Vagina (tissue), 2 donors: ENCODE data around the gene MACROD2.

Experiments
- CTCF ChIP-seq, 3 experiments: fragments of 450-650 bp in 2 of 3; fragments of 200-600 bp in 1 of 3; sonication (generic) in 1 of 3; IDR thresholded peaks; one replicate each; pipeline ENCODE4 v1.5.1; 2017 to 2019; ENCODE audit warnings: antibody characterized with exemption in 3 of 3, mild to moderate bottlenecking in 2 of 3, moderate library complexity in 2 of 3
- POLR2A ChIP-seq, 2 donors: fragments of 450-650 bp; IDR thresholded peaks; one replicate each; pipeline ENCODE4 v1.6.1; 2017; ENCODE audit warnings: antibody characterized with exemption in 2 of 2, mild to moderate bottlenecking in 2 of 2, moderate library complexity in 2 of 2

- TF ChIP-seq CTCF (IDR thresholded peaks at IDR 0.05) (no peak), POLR2A (IDR thresholded peaks at IDR 0.05) (no peak)
These were observed 964.5 kb downstream of the MACROD2 start for GRCh38 chr20:14959506-14960475.
